NB4 (cell line): ENCODE results near the gene MBOAT7.
A peak's percentile ranks its signal among the peaks of the same experiment; 100 is the strongest.
"Not testable (repeated sequence)": the region's sequence is repeated elsewhere in the genome, so short reads cannot be mapped to it uniquely, and the experiment has no call there.

ENCODE experiments used
- DNase-seq: peaks from one replicate; pipeline ENCODE4 v3.0.0; 2010; ENCODE audit warnings: low read depth
- H3K4me3 ChIP-seq: one replicate; pipeline ENCODE4 v1.5.1; 2011; ENCODE audit warnings: mild to moderate bottlenecking, low read depth, low read length, moderate library complexity
- CTCF ChIP-seq: IDR thresholded peaks from one replicate; pipeline ENCODE4 v1.5.1; 2012; ENCODE audit warnings: low read depth, low read length
- MAX ChIP-seq: IDR thresholded peaks from 2 replicates; pipeline ENCODE4 v1.6.1; 2011; ENCODE audit warnings: low read depth, low read length
- MYC ChIP-seq: IDR thresholded peaks from 2 replicates; pipeline ENCODE4 v1.6.1; 2011; ENCODE audit warnings: low read depth, low read length
- POLR2A ChIP-seq: IDR thresholded peaks from 2 replicates; pipeline ENCODE4 v1.6.1; 2011; ENCODE audit warnings: mild to moderate bottlenecking; ENCODE audit not compliant: insufficient read length; ENCODE audit errors: extremely low read depth

Gene MBOAT7

GRCh38 chr19:54209811-54210494, 20.6 kb upstream of the MBOAT7 start:
- peak; percentile 52 for DNase-seq
- TF ChIP-seq CTCF (no peak), MYC (no peak), MAX (no peak), POLR2A (no peak)
- no peak overlapping the region for H3K4me3 ChIP-seq

- TF ChIP-seq CTCF (no peak), MAX (no peak), POLR2A (no peak), MYC (no peak)
- DNase-seq: no peak
- no peak overlapping the region for H3K4me3 ChIP-seq
Observed at GRCh38 chr19:54209058-54209810, 19.9 kb upstream of the MBOAT7 start.

- DNase-seq: no peak
- no peak overlapping the region for H3K4me3 ChIP-seq
Observed at GRCh38 chr19:54208784-54209057, 19.3 kb upstream of the MBOAT7 start.

GRCh38 chr19:54207983-54208783, 18.8 kb upstream of the MBOAT7 start:
- TF ChIP-seq MAX (peak; percentile 96), CTCF (no peak), POLR2A (no peak), MYC (peak; percentile 82; the same call in 1 of the 2 replicates)
- H3K4me3 ChIP-seq: no peak overlapping the region
- peak; percentile 98 for DNase-seq

More at GRCh38 chr19:54208784-54209057, 19.3 kb upstream of the MBOAT7 start:
- TF ChIP-seq MYC (no peak), CTCF (no peak), POLR2A (no peak), MAX (no peak)

GRCh38 chr19:54207676-54207982, 18.2 kb upstream of the MBOAT7 start:
- H3K4me3 ChIP-seq: no peak overlapping the region
- DNase-seq: no peak
- no peak for TF ChIP-seq POLR2A
- TF ChIP-seq MYC: no peak
- TF ChIP-seq MAX: no peak
- no peak for TF ChIP-seq CTCF

GRCh38 chr19:54207193-54207592, 17.8 kb upstream of the MBOAT7 start:
- H3K4me3 ChIP-seq, DNase-seq: not testable (repeated sequence)
